DMS53 treated with DMSO at 0.1 percent for 48 hours (cell line): Measurements from ENCODE around the gene ZFPM1.
"Not testable (repeated sequence)": the region's sequence is repeated elsewhere in the genome, so short reads cannot be mapped to it uniquely, and the experiment has no call there.

Experiments used
- DNase-seq: peaks from one replicate; lab custom pipeline; 2025; ENCODE audit not compliant: unreplicated experiment; lab: John Stamatoyannopoulos, UW

Gene ZFPM1

GRCh38 chr16:88511060-88511459, 58.0 kb downstream of the ZFPM1 start:
- no peak for DNase-seq

DNA sequence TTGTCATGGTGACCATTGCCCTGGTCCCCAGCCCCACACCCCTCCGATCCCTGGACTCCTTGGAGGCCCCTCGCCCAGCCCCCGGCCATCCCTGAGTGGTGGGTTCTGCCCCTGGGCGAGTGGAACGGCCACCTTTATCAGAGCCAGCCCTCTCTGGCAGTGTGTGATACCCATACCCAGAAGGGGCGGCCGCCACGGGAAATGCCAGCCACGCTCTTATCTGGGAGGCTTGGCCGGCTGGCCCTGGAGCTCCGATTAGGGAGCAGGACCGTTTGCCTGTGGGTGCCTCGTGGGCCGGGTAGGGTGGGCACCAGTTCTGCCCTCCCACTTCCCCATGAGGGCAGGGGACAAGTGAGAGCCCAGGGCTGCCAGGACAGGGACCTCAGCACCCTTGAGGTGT, 58.8 kb downstream of the ZFPM1 start:
- DNase-seq, result no peak

- no peak for DNase-seq
Observed at GRCh38 chr16:88512728-88513696, 59.9 kb downstream of the ZFPM1 start.

DNA sequence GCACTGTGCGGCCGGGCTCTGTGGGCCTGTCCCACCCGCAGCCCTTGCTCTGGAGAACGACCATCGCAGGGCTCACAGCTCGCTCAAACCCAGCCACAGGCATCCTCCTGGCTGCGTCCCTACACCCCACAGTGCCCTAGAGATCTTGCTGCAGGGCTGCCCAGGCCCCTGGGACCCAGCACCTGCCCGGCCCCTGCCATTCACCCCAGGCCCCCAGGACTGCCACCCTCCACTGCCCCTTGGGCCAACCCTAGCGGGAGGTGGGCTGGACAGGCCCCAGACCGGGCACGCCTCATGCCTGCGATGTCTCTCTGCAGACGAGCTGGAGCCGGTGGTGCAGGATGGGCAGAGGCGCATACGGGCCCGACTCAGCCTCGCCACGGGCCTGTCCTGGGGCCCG, 61.0 kb downstream of the ZFPM1 start:
- DNase-seq, result no peak

GRCh38 chr16:88514526-88515232, 61.6 kb downstream of the ZFPM1 start:
- DNase-seq, result no peak

- DNase-seq, result no peak
Observed at GRCh38 chr16:88515371-88515770, 62.3 kb downstream of the ZFPM1 start.

- no peak for DNase-seq
Observed at GRCh38 chr16:88515925-88516594, 63.0 kb downstream of the ZFPM1 start.

DNA sequence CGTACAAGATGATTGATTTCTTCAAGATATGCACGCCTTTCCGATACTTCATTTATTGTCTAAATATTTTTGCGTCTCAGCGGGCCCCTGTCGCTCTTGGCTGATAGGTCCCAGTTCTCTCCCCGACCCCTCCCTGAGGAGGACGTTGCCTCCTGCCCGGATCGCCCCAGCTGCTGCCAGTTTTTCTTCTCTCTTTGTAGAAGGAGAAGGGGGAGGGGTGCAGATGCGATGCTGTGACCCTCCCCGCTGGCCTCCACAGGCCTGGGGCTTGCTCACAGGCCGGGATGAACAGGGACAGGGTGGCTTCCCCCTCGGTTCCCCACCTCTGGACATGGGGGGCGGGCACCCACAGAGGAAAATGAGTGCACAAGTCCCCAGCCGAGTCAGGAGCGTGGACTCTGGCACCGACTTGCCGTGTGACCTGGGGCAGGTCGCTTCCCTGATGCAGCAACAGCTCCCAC, 63.6 kb downstream of the ZFPM1 start:
- no peak for DNase-seq

DNA sequence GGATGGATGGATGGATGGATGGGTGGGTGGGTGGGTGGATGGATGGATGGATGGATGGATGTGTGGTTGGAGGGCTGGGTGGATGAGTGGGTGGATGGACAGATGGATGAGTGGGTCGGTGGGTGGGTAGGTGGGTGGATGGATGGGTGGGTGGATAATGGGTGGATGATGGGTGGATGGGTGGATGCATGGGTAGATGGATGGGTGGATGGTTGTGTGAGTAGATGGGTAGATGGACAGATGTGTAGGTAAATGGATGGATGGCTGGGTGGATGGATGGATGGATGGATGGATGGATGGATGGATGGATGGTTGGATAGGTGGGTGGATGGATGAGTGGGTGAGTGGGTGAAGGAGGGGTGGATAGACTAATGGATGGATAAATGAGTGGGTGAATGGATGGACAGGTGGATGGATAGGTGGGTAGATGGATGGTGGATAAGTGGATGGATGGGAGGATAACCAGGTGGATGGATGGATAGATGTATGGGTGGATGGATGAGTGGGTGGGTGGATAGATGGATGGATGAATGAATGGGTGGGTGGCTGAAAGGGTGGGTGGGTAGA, 64.2 kb downstream of the ZFPM1 start:
- DNase-seq, result not testable (repeated sequence)

GRCh38 chr16:88518411-88519111, 65.5 kb downstream of the ZFPM1 start:
- DNase-seq, result not testable (repeated sequence)

DNA sequence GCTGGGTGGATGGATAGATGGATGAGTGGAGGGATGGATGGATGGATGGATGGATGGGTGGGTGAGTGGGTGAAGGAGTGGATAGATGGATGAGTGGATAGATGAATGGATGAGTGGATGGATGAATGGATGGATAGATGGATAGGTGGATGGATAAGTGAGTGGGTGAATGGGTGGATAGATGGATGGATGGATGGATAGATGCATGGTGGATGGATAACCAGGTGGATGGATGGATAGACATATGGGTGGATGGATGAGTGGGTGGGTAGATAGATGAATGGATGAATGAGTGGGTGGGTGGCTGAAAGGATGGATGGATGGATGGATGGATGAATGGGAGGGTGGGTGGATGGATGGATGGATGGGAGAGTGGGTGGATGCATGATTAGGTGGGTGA, 66.2 kb downstream of the ZFPM1 start:
- DNase-seq, result no peak

DNA sequence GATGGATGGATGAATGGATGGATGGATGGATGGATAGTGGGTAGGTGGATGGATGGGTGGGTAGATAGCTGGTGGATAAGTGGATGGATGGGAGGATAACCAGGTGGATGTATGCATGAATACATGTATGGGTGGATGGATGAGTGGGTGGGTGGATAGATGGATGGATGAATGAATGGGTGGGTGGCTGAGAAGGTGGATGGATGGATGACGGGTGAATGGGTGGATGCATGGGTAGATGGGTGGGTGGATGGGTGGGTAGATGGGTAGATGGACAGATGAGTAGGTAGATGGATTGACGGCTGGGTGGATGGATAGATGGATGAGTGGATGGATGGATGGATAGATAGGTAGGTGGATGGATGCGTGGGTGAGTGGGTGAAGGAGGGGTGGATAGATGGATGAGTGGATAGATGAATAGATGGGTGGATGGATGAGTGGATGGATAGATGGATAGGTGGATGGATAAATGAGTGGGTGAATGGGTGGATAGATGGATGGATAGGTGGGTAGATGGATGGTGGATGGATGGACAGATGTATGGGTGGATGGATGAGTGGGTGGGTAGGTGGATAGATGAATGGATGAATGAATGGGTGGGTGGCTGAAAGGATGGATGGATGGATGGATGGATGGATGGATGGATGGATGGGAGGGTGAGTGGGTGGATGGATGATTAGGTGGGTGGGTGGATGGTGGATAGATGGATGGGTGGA, 67.0 kb downstream of the ZFPM1 start:
- DNase-seq, result no peak

GRCh38 chr16:88521674-88522073, 68.6 kb downstream of the ZFPM1 start:
- DNase-seq, result no peak

- no peak for DNase-seq
Observed at GRCh38 chr16:88522276-88522949, 69.3 kb downstream of the ZFPM1 start.

DNA sequence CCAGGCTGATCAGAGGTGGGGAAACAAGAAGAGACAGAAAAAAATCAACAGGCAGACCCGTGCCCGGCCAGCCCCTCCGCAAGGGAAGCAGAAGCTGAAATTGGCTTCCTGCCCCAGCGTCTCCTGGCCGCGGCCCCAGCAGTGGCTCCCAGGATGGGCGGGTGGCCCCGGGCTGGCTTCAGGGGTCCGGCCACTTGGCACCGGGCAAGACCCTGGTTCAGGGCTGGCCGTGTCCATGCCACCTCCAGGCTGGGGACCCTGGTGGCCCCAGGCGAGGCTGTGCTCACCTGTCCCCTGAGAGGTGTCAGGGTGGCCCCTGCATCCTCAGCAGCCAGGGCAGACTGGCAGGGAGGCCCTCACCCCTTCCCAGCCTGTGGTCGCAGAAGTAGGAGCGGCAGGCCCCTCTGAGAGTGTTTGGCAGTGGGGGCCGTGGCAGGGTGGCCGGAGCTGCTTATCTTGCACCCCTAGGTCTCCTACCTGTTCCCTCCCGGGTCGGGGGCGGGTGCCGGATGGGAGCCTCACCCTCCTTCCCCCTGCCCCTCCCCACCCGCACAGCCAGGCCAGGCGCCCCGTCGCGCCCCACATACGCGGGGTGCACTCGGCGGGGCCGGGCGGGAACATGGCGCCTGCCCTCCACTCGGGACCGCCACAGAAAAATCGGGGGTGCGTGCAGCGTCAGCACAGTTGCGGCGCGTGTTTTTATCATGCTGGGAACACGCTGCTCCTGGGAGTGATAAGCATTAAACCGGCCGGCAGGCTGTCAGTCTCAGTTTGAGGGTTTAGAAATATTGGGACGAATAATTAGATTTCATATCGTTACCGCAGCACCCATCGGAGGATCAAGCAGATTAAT, 70.5 kb downstream of the ZFPM1 start:
- DNase-seq, result no peak

- DNase-seq, result no peak
Observed at GRCh38 chr16:88524274-88524972, 71.3 kb downstream of the ZFPM1 start.

DNA sequence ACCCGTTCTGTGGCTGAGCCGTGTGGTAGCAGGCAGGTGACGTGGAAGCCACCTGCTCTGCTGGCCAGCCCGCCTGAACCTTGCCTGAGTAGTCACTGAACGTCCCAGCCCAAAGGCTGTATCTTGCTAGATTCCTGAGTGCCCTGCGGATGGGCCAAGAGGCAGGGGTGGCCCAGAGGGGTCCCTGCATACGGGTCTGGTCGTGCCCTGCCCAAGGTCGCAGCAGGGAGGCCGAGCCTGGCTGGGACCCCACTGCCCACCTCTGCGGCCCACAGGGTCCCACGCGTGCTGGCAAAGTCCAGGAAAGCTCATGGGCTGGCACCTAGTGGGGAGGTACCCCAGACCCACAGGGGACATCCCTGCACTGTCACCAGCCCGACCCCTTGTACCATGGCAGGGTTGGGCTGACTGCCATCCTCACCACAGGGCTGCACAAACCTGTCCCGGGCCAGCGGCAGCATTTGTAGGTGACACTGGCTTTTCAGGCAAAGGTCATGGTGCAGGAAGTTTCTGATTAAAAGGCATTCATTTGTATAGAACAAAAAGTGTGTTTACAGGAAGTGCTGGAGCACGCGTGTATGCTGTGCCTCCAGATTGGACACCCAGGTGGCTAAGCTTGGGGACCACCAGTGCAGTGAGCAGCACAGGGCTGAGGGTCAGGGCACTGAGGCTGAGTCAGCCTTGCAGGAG, 72.0 kb downstream of the ZFPM1 start:
- no peak for DNase-seq
